MM.1S (cell line): ENCODE measurements around the gene PXMP4.

Source experiments
- DNase-seq: peaks from one replicate; pipeline ENCODE4 v3.0.0-alpha.2; 2015
- H2AFZ ChIP-seq: fragments of 300-600 bp; sonication (generic); 2 replicates; pipeline ENCODE4 v1.6.0; 2016; ENCODE audit warnings: antibody characterized with exemption, low read length
- H3F3A ChIP-seq: fragments of 300-600 bp; sonication (generic); 2 replicates; pipeline ENCODE4 v1.6.1; 2016; ENCODE audit warnings: mild to moderate bottlenecking, antibody characterized with exemption, low read length, moderate library complexity, mixed read lengths; ENCODE audit not compliant: insufficient read depth
- H3K27ac ChIP-seq: fragments of 300-600 bp; sonication (generic); 2 replicates; pipeline ENCODE4 v1.5.1; 2016; ENCODE audit warnings: mild to moderate bottlenecking, low read length
- H3K27me3 ChIP-seq: fragments of 300-600 bp; sonication (generic); replicated peaks from 2 replicates; pipeline ENCODE4 v1.6.0; 2016; ENCODE audit warnings: low read length; ENCODE audit not compliant: insufficient read depth
- H3K36me3 ChIP-seq: fragments of 300-600 bp; sonication (generic); replicated peaks from 2 replicates; pipeline ENCODE4 v1.6.1; 2016; ENCODE audit warnings: mild to moderate bottlenecking, low read length, mixed read lengths; ENCODE audit not compliant: insufficient read depth
- H3K4me1 ChIP-seq: fragments of 300-600 bp; sonication (generic); 2 replicates; pipeline ENCODE4 v1.6.1; 2016; ENCODE audit warnings: low read length, mixed read lengths
- H3K4me2 ChIP-seq: fragments of 300-600 bp; sonication (generic); 2 replicates; pipeline ENCODE4 v1.6.0; 2016; ENCODE audit warnings: low read depth, low read length
- H3K4me3 ChIP-seq: fragments of 300-600 bp; sonication (generic); 2 replicates; pipeline ENCODE4 v1.5.1; 2016; ENCODE audit warnings: low read length, mixed read lengths
- H3K79me2 ChIP-seq: fragments of 300-600 bp; sonication (generic); 2 replicates; pipeline ENCODE4 v1.6.1; 2016; ENCODE audit warnings: mixed run types, low read length, mixed read lengths
- H3K9ac ChIP-seq: fragments of 300-600 bp; sonication (generic); 2 replicates; pipeline ENCODE4 v1.6.1; 2016; ENCODE audit warnings: low read length, mixed read lengths
- H3K9me2 ChIP-seq: fragments of 300-600 bp; sonication (generic); replicated peaks from 2 replicates; pipeline ENCODE4 v1.6.1; 2016; ENCODE audit warnings: mild to moderate bottlenecking, low read length, mixed read lengths; ENCODE audit not compliant: insufficient read depth
- H3K9me3 ChIP-seq: fragments of 300-600 bp; sonication (generic); replicated peaks from 2 replicates; pipeline ENCODE4 v1.6.1; 2016; ENCODE audit warnings: mild to moderate bottlenecking, low read length, mixed read lengths; ENCODE audit not compliant: insufficient read depth
- H4K20me1 ChIP-seq: fragments of 300-600 bp; sonication (generic); 2 replicates; pipeline ENCODE4 v1.6.1; 2016; ENCODE audit warnings: mild to moderate bottlenecking, low read length, moderate library complexity, mixed read lengths; ENCODE audit not compliant: insufficient read depth
- CTCF ChIP-seq: fragments of 300-600 bp; sonication (generic); IDR thresholded peaks from 2 replicates; pipeline ENCODE4 v1.5.1; 2016; ENCODE audit warnings: antibody characterized with exemption, low read length, mixed read lengths
- EZH2 ChIP-seq: fragments of 300-600 bp; sonication (generic); optimal IDR thresholded peaks from 2 replicates; pipeline ENCODE3; 2017; ENCODE audit warnings: low read depth, mild to moderate bottlenecking, antibody characterized with exemption, low read length, mixed read lengths
- EZH2phosphoT487 ChIP-seq: fragments of 300-600 bp; sonication (generic); IDR thresholded peaks from 2 replicates; pipeline ENCODE4 v1.6.1; 2018; ENCODE audit warnings: antibody characterized with exemption, low read length

Gene PXMP4

GRCh38 chr20:33684533-33685327 is 35.4 kb downstream of the PXMP4 start:
- Histone ChIP-seq H3K79me2 (peaks cover 55% of the 10 kb centered on the region), H3K9me3 (no peaks in the 10 kb centered on the region), H4K20me1 (no peaks in the 10 kb centered on the region), H3K9me2 (no peaks in the 10 kb centered on the region), H3F3A (peaks cover 10% of the 10 kb centered on the region), H3K4me1 (peaks cover 14% of the 10 kb centered on the region), H3K36me3 (no peaks in the 10 kb centered on the region), H3K4me3 (peak overlapping the region; percentile 92), H2AFZ (peak overlapping the region; percentile 82; the same call in 1 of the 2 replicates), H3K27ac (peak overlapping the region; percentile 87; the same call in 1 of the 2 replicates), H3K27me3 (no peaks in the 10 kb centered on the region), H3K4me2 (peak overlapping the region; percentile 79), H3K9ac (peak overlapping the region; percentile 90)
- no peak for DNase-seq
- TF ChIP-seq EZH2phosphoT487 (no peak), EZH2 (no peak), CTCF (no peak)

- H3K27ac ChIP-seq: no peak overlapping the region
- no peaks in the 10 kb centered on the region for H3K36me3 ChIP-seq
- H2AFZ ChIP-seq: no peak overlapping the region
- TF ChIP-seq EZH2phosphoT487 (no peak), CTCF (no peak), EZH2 (no peak)
- DNase-seq: no peak
- no peaks in the 10 kb centered on the region for H4K20me1 ChIP-seq
- H3K4me2 ChIP-seq: no peak overlapping the region
- H3K27me3 ChIP-seq: no peaks in the 10 kb centered on the region
- peaks cover 11% of the 10 kb centered on the region for H3K4me1 ChIP-seq
- H3F3A ChIP-seq: peaks cover 10% of the 10 kb centered on the region
- peaks cover 60% of the 10 kb centered on the region for H3K79me2 ChIP-seq
- no peak overlapping the region for H3K4me3 ChIP-seq
- no peaks in the 10 kb centered on the region for H3K9me2 ChIP-seq
- H3K9ac ChIP-seq: no peak overlapping the region
- H3K9me3 ChIP-seq: no peaks in the 10 kb centered on the region
These were observed 38.3 kb downstream of the PXMP4 start for GRCh38 chr20:33681728-33682353.

GRCh38 chr20:33681288-33681687 is 38.8 kb downstream of the PXMP4 start:
- H3K27me3 ChIP-seq: no peaks in the 10 kb centered on the region
- H3K9me2 ChIP-seq: no peaks in the 10 kb centered on the region
- H3F3A ChIP-seq: peaks cover 13% of the 10 kb centered on the region
- peaks cover 60% of the 10 kb centered on the region for H3K79me2 ChIP-seq
- no peak overlapping the region for H3K27ac ChIP-seq
- H3K9ac ChIP-seq: no peak overlapping the region
- H3K4me2 ChIP-seq: no peak overlapping the region
- no peaks in the 10 kb centered on the region for H3K36me3 ChIP-seq
- peaks cover 8% of the 10 kb centered on the region for H3K4me1 ChIP-seq
- no peak overlapping the region for H2AFZ ChIP-seq
- H3K9me3 ChIP-seq: no peaks in the 10 kb centered on the region
- no peak for DNase-seq
- H4K20me1 ChIP-seq: no peaks in the 10 kb centered on the region
- H3K4me3 ChIP-seq: no peak overlapping the region
- TF ChIP-seq EZH2phosphoT487 (no peak), CTCF (no peak), EZH2 (no peak)
